Activated T-cell treated with anti-CD3 and anti-CD28 coated beads for 4 hours (primary cell): ENCODE data around the gene SZT2.

Experiments
- DNase-seq: peaks from one replicate; pipeline ENCODE4 v3.0.0-alpha.2; 2020

SZT2 gene

GRCh38 chr1:43426221-43426620 lies 36.5 kb downstream of the SZT2 start:
- DNase-seq: no peak

- DNase-seq: no peak
Observed at GRCh38 chr1:43427524-43427923, 37.8 kb downstream of the SZT2 start.

- DNase-seq: no peak
Observed at GRCh38 chr1:43427941-43428340, 38.2 kb downstream of the SZT2 start.

GRCh38 chr1:43430831-43431230 lies 41.1 kb downstream of the SZT2 start:
- DNase-seq: no peak

GRCh38 chr1:43431676-43432075 lies 42.0 kb downstream of the SZT2 start:
- DNase-seq: no peak

GRCh38 chr1:43432171-43432860 lies 42.6 kb downstream of the SZT2 start:
- no peak for DNase-seq

GRCh38 chr1:43432907-43433306 lies 43.2 kb downstream of the SZT2 start:
- no peak for DNase-seq

GRCh38 chr1:43434256-43434655 lies 44.6 kb downstream of the SZT2 start:
- DNase-seq: no peak

- DNase-seq: no peak
Observed at GRCh38 chr1:43435146-43436145, 45.7 kb downstream of the SZT2 start.

GRCh38 chr1:43436371-43436770 lies 46.7 kb downstream of the SZT2 start:
- no peak for DNase-seq

- DNase-seq: no peak
Observed at GRCh38 chr1:43437031-43437973, 47.6 kb downstream of the SZT2 start.

GRCh38 chr1:43438006-43438405 lies 48.3 kb downstream of the SZT2 start:
- no peak for DNase-seq

- DNase-seq: no peak
Observed at GRCh38 chr1:43438576-43438952, 48.9 kb downstream of the SZT2 start.

GRCh38 chr1:43438953-43439581 lies 49.4 kb downstream of the SZT2 start:
- no peak for DNase-seq

GRCh38 chr1:43439781-43440180 lies 50.1 kb downstream of the SZT2 start:
- no peak for DNase-seq

GRCh38 chr1:43440358-43440757 lies 50.7 kb downstream of the SZT2 start:
- no peak for DNase-seq

GRCh38 chr1:43441166-43441893 lies 51.6 kb downstream of the SZT2 start:
- no peak for DNase-seq

GRCh38 chr1:43441894-43442637 lies 52.4 kb downstream of the SZT2 start:
- no peak for DNase-seq

GRCh38 chr1:43442756-43443155 lies 53.1 kb downstream of the SZT2 start:
- DNase-seq: no peak

GRCh38 chr1:43443197-43443946 lies 53.7 kb downstream of the SZT2 start:
- DNase-seq: no peak
